GM18907 (cell line): ENCODE results near the gene STK32B.

Experiments
- ATAC-seq: cut with Tn5 transposase; IDR thresholded peaks from one replicate; pipeline ENCODE4 v1.9.1; 2021; ENCODE audit warnings: mild to moderate bottlenecking, moderate library complexity; ENCODE audit not compliant: unreplicated experiment

Gene STK32B

GRCh38 chr4:5337731-5338130 is 286.5 kb downstream of the STK32B start:
- ATAC-seq = no peak

DNA sequence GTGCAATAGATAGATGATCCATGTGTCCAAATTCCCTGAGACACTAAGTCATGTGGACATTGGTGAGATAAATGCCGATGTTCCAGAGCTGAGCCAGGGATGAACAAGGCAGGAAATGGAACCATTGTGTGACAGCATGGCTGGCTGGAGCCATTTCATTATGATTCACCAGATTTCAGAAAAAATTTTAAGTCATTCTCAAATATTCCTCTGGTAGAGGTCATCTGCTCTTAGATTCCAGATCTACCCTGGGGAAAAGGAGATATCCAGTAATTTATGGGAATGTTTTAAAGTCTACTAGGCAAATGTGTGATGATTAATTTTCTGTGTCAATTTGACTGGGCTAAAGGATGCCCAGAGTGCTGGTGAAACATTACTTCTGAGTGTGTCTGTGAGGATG is 287.3 kb downstream of the STK32B start:
- no peak for ATAC-seq

- ATAC-seq = no peak
Measured at GRCh38 chr4:5340991-5341451, 289.7 kb downstream of the STK32B start.

- no peak for ATAC-seq
Measured at GRCh38 chr4:5341526-5341925, 290.2 kb downstream of the STK32B start.

DNA sequence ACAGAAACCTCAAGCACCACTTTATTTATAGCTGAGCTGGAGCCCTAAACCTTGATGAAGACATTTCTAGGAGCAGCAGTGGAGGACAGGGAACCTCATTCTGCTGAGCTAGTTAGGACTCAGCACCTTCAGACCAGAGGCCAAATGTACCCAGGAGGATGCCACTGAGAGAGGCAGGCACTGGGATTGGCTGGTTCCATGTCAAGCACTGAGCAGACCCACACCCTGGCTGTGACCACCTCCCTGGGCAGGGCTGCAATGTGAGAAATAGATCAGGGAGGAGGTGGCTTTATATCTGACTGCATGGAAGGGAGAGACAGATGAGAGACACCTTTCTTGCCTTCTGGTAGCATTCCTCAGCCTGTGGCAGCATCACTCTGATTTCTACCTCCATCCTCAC is 304.6 kb downstream of the STK32B start:
- no peak for ATAC-seq

DNA sequence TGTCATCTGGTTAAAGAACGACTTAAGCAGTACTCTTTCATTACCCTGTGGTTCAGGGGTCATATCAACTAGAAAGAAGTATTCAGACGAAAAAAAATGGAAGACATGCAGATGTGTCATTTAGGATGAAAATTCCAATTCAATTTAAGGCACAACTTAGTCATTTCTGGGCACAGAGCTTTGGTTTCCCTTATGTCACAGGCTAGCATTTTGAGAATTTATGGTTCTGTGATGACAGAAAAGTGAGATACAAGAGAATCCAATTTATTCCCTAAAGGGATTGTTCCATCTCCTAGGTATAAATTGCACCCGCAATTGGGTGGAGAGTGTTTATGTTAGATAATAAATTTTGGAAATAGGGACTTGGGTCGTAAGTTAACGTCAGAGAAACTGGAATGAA is 306.6 kb downstream of the STK32B start:
- ATAC-seq = no peak

GRCh38 chr4:5361968-5362367 is 310.7 kb downstream of the STK32B start:
- ATAC-seq = no peak

DNA sequence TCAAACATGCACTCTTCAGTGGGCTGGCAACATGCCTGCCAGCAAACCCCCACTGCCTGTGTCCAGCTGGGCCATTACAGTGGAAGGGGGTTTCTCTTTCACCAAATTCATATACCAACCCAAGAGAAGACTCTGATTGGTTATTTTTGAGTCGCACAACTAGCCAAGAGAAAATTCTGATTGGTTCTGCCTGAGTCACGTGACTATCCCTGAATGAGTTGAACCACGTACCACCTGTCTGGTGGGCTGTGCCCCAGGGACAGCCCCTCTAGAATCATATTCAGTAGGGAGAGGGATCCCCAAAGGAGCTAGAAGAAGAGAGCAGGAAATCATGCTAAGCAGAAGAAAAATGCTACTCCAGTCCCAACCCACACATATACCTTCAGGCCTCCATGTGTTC is 313.1 kb downstream of the STK32B start:
- no peak for ATAC-seq

GRCh38 chr4:5365071-5366008 is 314.1 kb downstream of the STK32B start:
- ATAC-seq = no peak

- no peak for ATAC-seq
Measured at GRCh38 chr4:5366009-5366386, 314.7 kb downstream of the STK32B start.

- ATAC-seq = no peak
Measured at GRCh38 chr4:5366421-5366820, 315.1 kb downstream of the STK32B start.

- no peak for ATAC-seq
Measured at GRCh38 chr4:5368426-5368825, 317.1 kb downstream of the STK32B start.

GRCh38 chr4:5370286-5370685 is 319.0 kb downstream of the STK32B start:
- ATAC-seq = no peak

DNA sequence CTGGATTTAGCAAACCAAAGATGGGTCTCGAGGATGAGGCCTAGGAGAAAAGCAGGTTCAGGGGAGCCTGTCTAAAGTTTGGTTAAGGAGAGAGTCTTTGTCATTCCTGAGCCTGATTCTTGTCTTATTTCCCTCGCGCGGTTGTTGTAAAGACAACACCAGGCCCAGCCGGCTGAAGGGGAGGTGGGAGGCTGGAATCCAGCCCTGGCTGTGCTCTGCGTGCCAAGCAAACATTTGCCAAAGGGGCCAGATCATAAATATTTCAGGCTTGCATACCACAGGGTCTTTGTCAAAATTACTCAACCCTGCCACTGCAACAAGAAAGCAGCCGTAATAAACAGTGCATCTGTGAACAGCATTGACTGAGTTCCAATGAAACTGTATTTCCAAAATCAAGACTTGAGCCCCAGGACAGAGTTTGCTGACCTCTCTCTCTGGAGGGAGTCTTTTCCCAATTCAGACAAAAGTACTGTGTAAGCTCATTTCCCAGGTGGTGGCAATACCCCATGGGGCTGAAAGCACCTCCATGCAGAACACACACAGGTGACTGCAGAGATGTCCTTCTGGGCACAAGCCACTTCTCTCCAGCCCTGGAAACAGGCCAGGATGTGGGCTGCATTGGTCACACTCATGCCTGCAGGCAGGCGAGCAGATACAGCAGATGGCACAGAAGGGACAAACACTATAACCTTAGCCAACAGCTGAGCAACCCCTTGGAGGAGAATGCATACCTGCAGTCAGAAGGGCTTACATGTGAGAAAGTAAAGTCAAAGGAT is 320.3 kb downstream of the STK32B start:
- no peak for ATAC-seq

DNA sequence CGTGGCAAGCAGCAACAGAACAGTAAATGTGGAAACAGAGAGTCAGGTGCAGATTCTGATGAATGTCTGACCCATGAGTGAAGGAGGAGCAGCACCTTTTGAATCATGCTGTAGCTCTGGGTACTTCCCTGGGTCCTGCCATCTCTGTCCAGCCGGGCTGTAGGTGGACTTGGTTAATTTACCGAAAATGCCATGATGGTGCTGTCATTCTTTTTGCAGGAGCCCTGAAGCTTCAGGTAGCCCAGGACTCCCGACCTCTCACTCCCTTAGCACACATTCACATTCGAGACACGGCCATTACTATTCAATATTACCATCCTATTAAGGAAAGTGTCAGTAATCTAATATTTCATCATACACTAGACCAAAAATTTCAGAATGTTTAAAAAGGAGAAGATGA is 320.9 kb downstream of the STK32B start:
- no peak for ATAC-seq

DNA sequence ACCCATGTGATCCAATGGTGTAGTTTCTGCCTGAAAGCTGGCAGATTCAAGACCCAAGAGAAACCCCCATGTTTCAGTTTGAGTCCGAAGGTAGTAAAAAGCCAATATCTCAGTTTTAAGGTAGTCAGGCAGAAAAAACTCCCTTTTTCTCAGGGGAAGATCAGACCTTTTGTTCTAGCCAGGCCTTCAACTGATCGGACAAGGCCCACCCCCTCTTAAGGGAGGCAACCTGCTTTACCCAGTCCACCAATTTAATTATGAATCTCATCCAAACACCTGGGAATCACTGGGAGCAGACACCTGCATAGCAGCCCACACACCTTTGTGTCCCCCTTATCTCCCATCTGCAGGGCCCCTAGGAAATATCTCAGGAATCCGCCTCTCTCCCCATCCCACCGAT is 322.0 kb downstream of the STK32B start:
- no peak for ATAC-seq

- no peak for ATAC-seq
Measured at GRCh38 chr4:5374592-5374991, 323.3 kb downstream of the STK32B start.

DNA sequence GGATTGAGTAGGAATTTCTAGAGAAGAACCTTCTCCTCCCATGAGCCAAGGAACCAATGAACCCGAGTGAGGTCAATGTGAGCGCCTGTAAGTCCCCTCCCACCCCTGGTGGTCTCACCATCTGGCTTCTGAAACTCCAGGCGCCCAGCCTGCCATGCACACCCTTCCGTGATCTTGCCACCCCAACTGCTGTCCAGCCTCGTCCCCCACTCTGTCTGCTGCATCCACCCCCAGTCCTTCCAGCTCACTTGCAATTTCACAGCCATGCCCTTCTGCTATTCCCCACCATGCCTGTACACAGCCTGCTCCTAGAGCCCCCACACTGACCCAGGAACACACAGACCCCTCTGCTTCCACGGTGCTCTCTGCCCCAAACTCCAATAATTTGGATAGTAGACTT is 323.7 kb downstream of the STK32B start:
- no peak for ATAC-seq

DNA sequence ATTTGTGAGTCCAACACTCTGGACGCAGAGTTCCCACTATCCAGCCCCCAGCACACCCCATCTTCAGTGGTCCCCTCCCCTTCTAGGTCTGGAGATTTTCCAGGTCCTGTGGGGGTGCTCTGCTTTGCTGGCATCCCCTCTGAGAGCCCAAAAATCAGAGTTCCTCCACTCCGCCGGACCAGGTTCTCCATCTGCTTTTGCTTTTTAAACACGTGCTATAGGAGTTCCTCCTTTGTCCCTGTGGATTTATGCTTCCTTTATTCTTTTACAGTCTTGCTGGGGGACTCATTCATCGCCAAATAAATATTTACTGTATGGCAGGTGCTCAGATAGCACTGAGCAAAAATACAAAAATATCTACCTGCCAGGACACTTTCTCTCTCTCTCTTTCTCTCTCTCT is 324.7 kb downstream of the STK32B start:
- ATAC-seq = no peak

DNA sequence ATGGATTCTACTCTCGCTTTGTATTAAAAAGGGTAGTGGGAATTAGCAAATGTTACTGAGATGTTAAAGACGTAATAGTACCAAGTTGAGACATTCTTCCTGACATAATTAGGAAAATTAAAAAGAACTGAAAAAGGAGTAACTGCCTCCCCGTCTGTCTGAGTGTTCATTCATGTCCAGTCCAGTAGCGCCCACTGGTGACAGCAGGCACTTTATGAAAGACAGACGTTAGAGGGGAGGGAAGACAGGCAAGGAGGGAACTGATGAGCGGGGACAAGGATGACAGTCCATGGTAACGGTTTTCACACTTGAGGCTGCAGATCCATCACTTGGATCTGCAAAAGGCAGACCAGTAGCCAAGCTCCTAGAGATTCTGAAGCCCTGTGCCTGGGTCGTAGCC is 326.7 kb downstream of the STK32B start:
- no peak for ATAC-seq

- no peak for ATAC-seq
Measured at GRCh38 chr4:5379895-5380294, 328.6 kb downstream of the STK32B start.

GRCh38 chr4:5381961-5382441 is 330.7 kb downstream of the STK32B start:
- no peak for ATAC-seq
